Activated T-helper 17 cell treated with anti-CD3 and anti-CD28 coated beads, Interleukin-2, amount 50 U/mL, for 72 hours (primary cell): ENCODE measurements around the gene EPAS1. TPM values are rescaled to one million over a fixed set of nuclear protein-coding genes. Genes with fewer than 3 reads are reported as not detected.
"Not testable (repeated sequence)": the region's sequence is repeated elsewhere in the genome, so short reads cannot be mapped to it uniquely, and the experiment has no call there.

Source experiments
- ATAC-seq: fragments of 150-1000 bp; cut with Tn5 transposase; replicated peaks from 2 replicates; pipeline ENCODE4 v1.10.0; 2021; ENCODE audit warnings: mild to moderate bottlenecking, moderate library complexity
- H3K27ac Mint-ChIP-seq: one replicate; pipeline ENCODE4 v1.8.0; 2022; ENCODE audit warnings: mixed read lengths
- H3K27me3 Mint-ChIP-seq: one replicate; pipeline ENCODE4 v1.8.0; 2022; ENCODE audit warnings: mixed read lengths
- H3K36me3 Mint-ChIP-seq: one replicate; pipeline ENCODE4 v1.8.0; 2022; ENCODE audit warnings: low read depth, mild to moderate bottlenecking, mixed read lengths
- H3K4me1 Mint-ChIP-seq: one replicate; pipeline ENCODE4 v1.8.0; 2022; ENCODE audit warnings: mixed read lengths
- H3K4me3 Mint-ChIP-seq: one replicate; pipeline ENCODE4 v1.8.0; 2022; ENCODE audit warnings: mild to moderate bottlenecking, mixed read lengths
- H3K9me3 Mint-ChIP-seq: one replicate; pipeline ENCODE4 v1.8.0; 2022; ENCODE audit warnings: mixed read lengths
- total RNA-seq, 2 donors: library from RNA; stranded (reverse); gene quantifications; one replicate each; pipeline ENCODE4 v1.2.3, GENCODE V29; 2022

Gene EPAS1
- total RNA-seq, 2 donors from 2014 or later: 53.7 to 210 TPM

GRCh38 chr2:46385786-46386577 is 88.8 kb downstream of the EPAS1 start:
- Mint-ChIP-seq H3K4me1 (peaks cover 6% of the 10 kb centered on the region), H3K27ac (no peak overlapping the region), H3K36me3 (peaks cover 8% of the 10 kb centered on the region), H3K9me3 (no peaks in the 10 kb centered on the region), H3K27me3 (peaks cover 5% of the 10 kb centered on the region), H3K4me3 (no peak overlapping the region)
- ATAC-seq: no peak

- no peaks in the 10 kb centered on the region for H3K9me3 Mint-ChIP-seq
- peaks cover 9% of the 10 kb centered on the region for H3K27me3 Mint-ChIP-seq
- peaks cover 6% of the 10 kb centered on the region for H3K4me1 Mint-ChIP-seq
- ATAC-seq: no peak
- H3K27ac Mint-ChIP-seq: no peak overlapping the region
- H3K36me3 Mint-ChIP-seq: peaks cover 8% of the 10 kb centered on the region
- H3K4me3 Mint-ChIP-seq: no peak overlapping the region
Observed at GRCh38 chr2:46386763-46387162, 89.6 kb downstream of the EPAS1 start.

GRCh38 chr2:46387292-46387691 is 90.1 kb downstream of the EPAS1 start:
- no peak for ATAC-seq
- no peaks in the 10 kb centered on the region for H3K9me3 Mint-ChIP-seq
- peaks cover 11% of the 10 kb centered on the region for H3K27me3 Mint-ChIP-seq
- no peak overlapping the region for H3K4me3 Mint-ChIP-seq
- peaks cover 5% of the 10 kb centered on the region for H3K36me3 Mint-ChIP-seq
- H3K27ac Mint-ChIP-seq: no peak overlapping the region
- peaks cover 5% of the 10 kb centered on the region for H3K4me1 Mint-ChIP-seq

- Mint-ChIP-seq H3K27me3 (peaks cover 15% of the 10 kb centered on the region), H3K27ac (no peak overlapping the region)
Observed at GRCh38 chr2:46387886-46388515, 90.8 kb downstream of the EPAS1 start.

GRCh38 chr2:46388881-46389280 is 91.7 kb downstream of the EPAS1 start:
- Mint-ChIP-seq H3K36me3 (no peaks in the 10 kb centered on the region), H3K27me3 (peaks cover 15% of the 10 kb centered on the region), H3K9me3 (no peaks in the 10 kb centered on the region), H3K4me3 (no peak overlapping the region), H3K4me1 (no peaks in the 10 kb centered on the region), H3K27ac (no peak overlapping the region)
- ATAC-seq: no peak

More at GRCh38 chr2:46387886-46388515, 90.8 kb downstream of the EPAS1 start:
- no peaks in the 10 kb centered on the region for H3K4me1 Mint-ChIP-seq
- no peak overlapping the region for H3K4me3 Mint-ChIP-seq
- no peaks in the 10 kb centered on the region for H3K36me3 Mint-ChIP-seq
- no peak for ATAC-seq
- H3K9me3 Mint-ChIP-seq: no peaks in the 10 kb centered on the region

- Mint-ChIP-seq H3K4me3 (no peak overlapping the region), H3K36me3 (no peaks in the 10 kb centered on the region), H3K9me3 (no peaks in the 10 kb centered on the region), H3K27ac (no peak overlapping the region), H3K4me1 (no peaks in the 10 kb centered on the region), H3K27me3 (peaks cover 15% of the 10 kb centered on the region)
- no peak for ATAC-seq
Observed at GRCh38 chr2:46389417-46389916, 92.3 kb downstream of the EPAS1 start.

GRCh38 chr2:46390036-46390435 is 92.8 kb downstream of the EPAS1 start:
- Mint-ChIP-seq H3K4me3 (no peak overlapping the region), H3K36me3 (no peaks in the 10 kb centered on the region), H3K27ac (no peak overlapping the region), H3K4me1 (no peaks in the 10 kb centered on the region), H3K9me3 (no peaks in the 10 kb centered on the region), H3K27me3 (peaks cover 15% of the 10 kb centered on the region)
- no peak for ATAC-seq

- Mint-ChIP-seq H3K9me3 (no peaks in the 10 kb centered on the region), H3K4me3 (no peak overlapping the region), H3K27me3 (peaks cover 18% of the 10 kb centered on the region), H3K36me3 (no peaks in the 10 kb centered on the region), H3K4me1 (peaks cover 3% of the 10 kb centered on the region), H3K27ac (no peak overlapping the region)
- ATAC-seq: no peak
Observed at GRCh38 chr2:46390901-46391395, 93.7 kb downstream of the EPAS1 start.

GRCh38 chr2:46392561-46393346 is 95.5 kb downstream of the EPAS1 start:
- H3K36me3 Mint-ChIP-seq: no peaks in the 10 kb centered on the region
- H3K4me3 Mint-ChIP-seq: no peak overlapping the region
- peak; percentile 34 for ATAC-seq
- no peaks in the 10 kb centered on the region for H3K9me3 Mint-ChIP-seq
- H3K27ac Mint-ChIP-seq: no peak overlapping the region
- peaks cover 3% of the 10 kb centered on the region for H3K4me1 Mint-ChIP-seq
- peaks cover 22% of the 10 kb centered on the region for H3K27me3 Mint-ChIP-seq

- Mint-ChIP-seq H3K4me1 (peaks cover 3% of the 10 kb centered on the region), H3K9me3 (no peaks in the 10 kb centered on the region), H3K36me3 (no peaks in the 10 kb centered on the region), H3K27me3 (peaks cover 22% of the 10 kb centered on the region), H3K4me3 (no peak overlapping the region), H3K27ac (no peak overlapping the region)
- ATAC-seq: no peak
Observed at GRCh38 chr2:46393347-46393820, 96.2 kb downstream of the EPAS1 start.

GRCh38 chr2:46393865-46394264 is 96.7 kb downstream of the EPAS1 start:
- Mint-ChIP-seq H3K4me1 (peaks cover 3% of the 10 kb centered on the region), H3K4me3 (no peak overlapping the region), H3K27me3 (peaks cover 22% of the 10 kb centered on the region), H3K36me3 (no peaks in the 10 kb centered on the region), H3K27ac (no peak overlapping the region), H3K9me3 (no peaks in the 10 kb centered on the region)
- ATAC-seq: no peak

- Mint-ChIP-seq H3K4me1 (peaks cover 3% of the 10 kb centered on the region), H3K9me3 (no peaks in the 10 kb centered on the region), H3K27me3 (peaks cover 17% of the 10 kb centered on the region), H3K36me3 (no peaks in the 10 kb centered on the region), H3K4me3 (no peak overlapping the region), H3K27ac (peak overlapping the region; percentile 18)
- ATAC-seq: peak; percentile 85
Observed at GRCh38 chr2:46394649-46395510, 97.7 kb downstream of the EPAS1 start.

GRCh38 chr2:46395730-46396129 is 98.5 kb downstream of the EPAS1 start:
- peak overlapping the region; percentile 18 for H3K27ac Mint-ChIP-seq
- H3K36me3 Mint-ChIP-seq, ATAC-seq, H3K4me1 Mint-ChIP-seq, H3K4me3 Mint-ChIP-seq, H3K9me3 Mint-ChIP-seq: not testable (repeated sequence)
- peaks cover 17% of the 10 kb centered on the region for H3K27me3 Mint-ChIP-seq
